Liver (tissue), 3 donors: ENCODE measurements around the gene FBXL2.

Experiments
- CTCF ChIP-seq: fragments of 150-350 bp; IDR thresholded peaks from 2 replicates; pipeline ENCODE4 v1.5.1; 2017; ENCODE audit warnings: improper control_type of control experiment, low read depth, low read length; ENCODE audit not compliant: missing input control
- EGR1 ChIP-seq, 2 donors: IDR thresholded peaks; 2 replicates each; pipeline ENCODE4 v1.6.1; 2016 to 2018; ENCODE audit warnings: antibody characterized with exemption in 2 of 2, low read depth in 2 of 2
- GABPA ChIP-seq, 2 donors: IDR thresholded peaks in 1 of 2; conservative IDR thresholded peaks in 1 of 2; 2 replicates each; pipeline ENCODE4 v1.6.1; 2016; ENCODE audit warnings: antibody characterized with exemption in 2 of 2, mild to moderate bottlenecking in 1 of 2, moderate library complexity in 1 of 2
- TAF1 ChIP-seq: conservative IDR thresholded peaks from 2 replicates; pipeline ENCODE4 v1.6.1; 2016; ENCODE audit warnings: antibody characterized with exemption, mild to moderate bottlenecking
- YY1 ChIP-seq: IDR thresholded peaks from 2 replicates; pipeline ENCODE4 v1.6.1; 2016; ENCODE audit warnings: antibody characterized with exemption, mild to moderate bottlenecking
- donor health status: healthy.
- donor health status: healthy.

GRCh38 chr3:33403756-33404155, 126.5 kb downstream of the FBXL2 start:
- TF ChIP-seq CTCF, result no peak
- TF ChIP-seq GABPA (IDR thresholded peaks at IDR 0.05 in 1 of 2, conservative IDR thresholded peaks at IDR 0.05 in 1 of 2), result no peak
- TF ChIP-seq YY1, result no peak
- no peak for TF ChIP-seq EGR1 (IDR thresholded peaks at IDR 0.05; ENCODE audit: low read depth in 2 of 2)
- TF ChIP-seq TAF1, result no peak
